GM18502 (cell line): ENCODE data around the gene RASGRF2.
"Not testable (repeated sequence)": the region's sequence is repeated elsewhere in the genome, so short reads cannot be mapped to it uniquely, and the experiment has no call there.

Experiments used
- ATAC-seq: cut with Tn5 transposase; IDR thresholded peaks from one replicate; pipeline ENCODE4 v1.9.1; 2021; ENCODE audit warnings: mild to moderate bottlenecking; ENCODE audit not compliant: unreplicated experiment, poor library complexity

RASGRF2 gene

GRCh38 chr5:81019748-81020147, 59.6 kb downstream of the RASGRF2 start:
- no peak for ATAC-seq

DNA sequence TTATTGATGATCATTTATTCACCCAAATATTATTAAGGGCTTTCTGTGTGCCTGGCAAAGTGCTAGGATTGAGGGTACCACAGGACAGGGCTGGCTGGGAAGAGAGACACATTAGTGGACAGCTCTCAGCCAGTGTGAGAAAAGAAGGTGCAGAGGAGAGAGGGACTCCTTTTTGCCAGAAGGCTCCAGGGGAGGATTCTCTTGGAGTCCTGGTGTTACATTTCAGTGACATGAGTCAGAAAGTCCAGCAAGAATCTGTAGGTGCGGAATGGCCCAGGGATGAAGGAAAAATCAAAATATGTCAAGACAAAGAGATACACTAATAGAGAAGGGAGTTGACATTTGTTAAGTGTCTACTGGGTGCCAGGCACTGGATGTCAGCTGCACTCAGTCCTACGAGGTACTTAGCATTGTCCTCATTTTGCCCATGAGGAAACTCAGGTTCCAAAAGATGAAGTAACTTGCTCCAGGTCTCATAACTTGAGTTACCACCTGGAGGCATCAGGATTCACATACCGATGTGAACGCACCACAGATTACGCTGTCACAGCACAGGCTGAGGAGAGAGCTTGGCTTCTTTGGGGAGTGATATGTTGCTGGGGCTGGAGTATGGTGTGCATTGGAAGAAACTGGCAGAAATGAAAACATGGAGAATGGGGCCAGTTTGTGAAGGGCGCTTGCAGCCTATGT, 60.5 kb downstream of the RASGRF2 start:
- ATAC-seq = no peak

DNA sequence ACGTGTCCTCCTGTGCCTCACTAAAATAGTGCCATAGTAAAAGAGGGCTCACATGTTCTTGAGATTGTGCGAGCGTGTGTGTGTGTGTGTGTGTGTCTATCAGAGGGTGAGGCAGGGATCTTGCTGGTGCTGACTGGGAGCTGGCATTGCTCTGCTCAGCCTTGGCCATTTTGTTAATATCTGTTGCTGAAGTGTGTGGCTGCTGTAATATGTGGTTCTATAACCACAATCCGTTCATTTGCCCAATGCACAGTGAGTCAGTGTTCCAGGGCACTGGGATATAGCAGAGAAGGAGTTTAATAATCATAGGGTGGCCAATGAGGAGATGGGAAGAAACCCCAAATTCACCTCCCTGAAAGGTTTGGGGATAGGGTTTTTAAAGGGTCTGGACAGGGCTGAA, 61.3 kb downstream of the RASGRF2 start:
- no peak for ATAC-seq

- no peak for ATAC-seq
Observed at GRCh38 chr5:81021951-81022687, 62.0 kb downstream of the RASGRF2 start.

DNA sequence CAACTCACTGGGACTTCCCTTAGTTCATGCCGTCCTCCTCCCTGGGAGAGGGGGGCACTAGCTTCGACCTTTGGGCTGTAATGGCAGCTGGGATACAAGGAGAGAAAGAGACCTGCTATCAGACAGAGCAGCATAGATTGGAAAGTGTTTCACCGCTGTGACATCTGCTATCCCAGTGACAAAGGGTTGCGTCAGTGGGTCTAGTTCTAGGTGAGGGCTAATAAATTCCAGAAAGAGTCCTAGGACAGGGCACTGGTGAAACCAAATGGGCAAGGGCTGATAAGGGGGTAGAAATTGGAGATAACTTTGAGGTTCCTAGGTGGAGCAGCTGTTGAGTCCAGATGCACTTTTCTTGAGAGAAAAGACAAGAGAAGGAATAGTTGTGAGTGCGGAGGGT, 62.5 kb downstream of the RASGRF2 start:
- no peak for ATAC-seq

DNA sequence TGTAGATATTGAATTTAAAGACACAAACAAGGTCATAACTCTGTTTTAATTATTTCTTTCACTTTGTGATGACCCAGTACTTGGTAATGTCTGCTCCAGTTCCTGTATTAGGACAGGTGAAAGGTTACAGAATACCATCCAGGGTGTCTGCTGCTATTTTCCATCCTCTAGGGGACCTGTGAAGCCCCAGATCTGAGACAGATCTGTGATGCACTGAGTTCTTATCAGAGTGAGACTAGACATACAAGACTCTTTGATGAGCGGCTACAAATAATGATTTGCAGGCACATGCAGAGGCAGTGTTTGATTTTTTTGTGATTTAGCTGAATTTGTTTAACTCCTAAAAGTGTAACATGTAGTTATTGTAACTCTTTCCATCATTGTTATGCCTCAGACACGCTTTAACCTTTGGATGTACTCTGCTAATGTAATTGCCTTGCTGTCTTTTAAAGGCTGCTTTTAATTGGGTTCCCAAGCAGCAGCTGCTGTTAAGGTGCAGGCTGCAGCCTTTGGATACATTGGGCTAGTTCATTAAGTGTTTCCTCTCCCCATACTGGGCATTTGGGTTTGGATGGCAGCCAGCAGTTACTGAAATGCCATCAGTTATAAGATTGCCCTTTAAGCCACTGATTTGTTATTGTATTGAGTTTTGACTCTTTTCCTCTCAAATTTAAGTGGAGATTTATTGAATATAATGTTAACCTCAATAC, 63.3 kb downstream of the RASGRF2 start:
- no peak for ATAC-seq

GRCh38 chr5:81027481-81028058, 67.4 kb downstream of the RASGRF2 start:
- ATAC-seq = no peak

DNA sequence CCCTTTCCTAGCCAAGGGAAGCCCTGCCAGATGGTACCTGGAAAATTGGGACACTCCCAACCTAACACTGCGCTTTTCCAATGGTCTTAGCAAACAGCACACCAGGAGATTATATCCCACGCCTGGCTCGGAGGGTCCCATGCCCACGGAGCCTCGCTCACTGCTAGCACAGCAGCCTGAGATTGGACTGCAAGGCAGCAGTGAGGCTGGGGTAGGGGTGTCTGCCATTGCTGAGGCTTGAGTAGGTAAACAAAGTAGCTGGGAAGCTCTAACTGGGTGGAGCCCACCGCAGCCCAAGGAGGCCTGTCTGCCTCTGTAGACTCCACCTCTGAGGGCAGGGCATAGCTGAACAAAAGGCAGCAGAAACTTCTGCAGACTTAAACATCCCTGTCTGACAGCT, 68.7 kb downstream of the RASGRF2 start:
- not testable (repeated sequence) for ATAC-seq

GRCh38 chr5:81029736-81030135, 69.6 kb downstream of the RASGRF2 start:
- not testable (repeated sequence) for ATAC-seq

GRCh38 chr5:81030236-81031034, 70.3 kb downstream of the RASGRF2 start:
- ATAC-seq = not testable (repeated sequence)

GRCh38 chr5:81035522-81035921, 75.4 kb downstream of the RASGRF2 start:
- no peak for ATAC-seq

DNA sequence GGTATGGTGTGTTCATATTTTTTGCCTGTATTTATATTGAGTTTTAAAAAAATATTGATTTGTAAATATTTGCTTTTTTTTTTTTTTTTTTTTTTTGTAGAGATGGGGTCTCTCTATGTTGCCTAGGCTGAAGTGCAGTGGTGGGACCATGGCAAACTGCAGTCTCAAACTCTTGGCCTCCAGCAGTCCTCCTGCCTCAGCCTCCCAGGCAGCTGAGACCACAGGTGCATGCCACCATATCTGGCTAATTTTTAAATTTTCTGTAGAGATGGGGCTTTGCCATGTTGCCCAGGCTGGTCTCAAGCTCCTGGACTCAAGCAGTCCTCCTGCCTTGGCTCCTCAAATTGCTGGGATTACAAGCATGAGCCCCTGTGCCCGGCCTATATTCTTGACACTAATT, 78.3 kb downstream of the RASGRF2 start:
- no peak for ATAC-seq

GRCh38 chr5:81044868-81045267, 84.7 kb downstream of the RASGRF2 start:
- no peak for ATAC-seq

DNA sequence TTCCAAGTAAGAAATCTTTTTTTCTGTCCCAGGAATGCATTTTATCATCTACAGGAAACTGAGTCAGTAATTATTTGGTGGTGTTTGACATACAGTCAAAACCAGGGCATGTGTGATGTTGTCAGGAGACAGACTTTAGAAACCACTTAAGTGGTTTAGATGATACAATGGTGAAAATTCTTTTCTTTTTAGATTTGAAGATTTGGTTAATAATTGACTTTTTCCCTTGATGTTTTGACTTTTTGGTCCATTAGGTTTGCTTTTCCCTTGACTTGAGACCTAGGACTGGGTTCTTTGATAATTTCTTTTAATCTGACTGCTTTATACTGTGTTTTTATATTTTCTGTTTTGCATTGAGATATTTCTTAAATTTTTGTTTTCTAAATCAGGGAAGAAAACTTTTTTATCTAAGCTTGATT, 85.2 kb downstream of the RASGRF2 start:
- ATAC-seq = no peak

DNA sequence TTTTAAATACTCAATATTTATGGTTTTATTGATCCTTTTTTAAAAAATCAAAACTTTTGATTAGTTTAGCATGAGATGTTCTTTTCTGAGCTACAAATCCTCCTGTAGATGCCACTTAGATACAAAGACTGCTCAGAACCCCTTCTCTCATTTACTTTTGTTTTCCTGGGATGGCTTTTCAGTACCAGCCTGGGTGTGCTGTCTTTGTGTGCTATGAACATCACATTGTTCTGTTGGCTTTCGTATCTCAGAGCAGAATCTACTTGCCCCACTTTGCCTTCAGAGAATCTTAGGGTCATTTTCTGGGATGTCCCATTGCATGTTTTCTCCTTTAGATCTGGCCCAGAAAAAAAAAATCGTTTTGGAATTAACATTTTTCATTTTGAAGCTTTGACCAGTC, 85.9 kb downstream of the RASGRF2 start:
- ATAC-seq = no peak

DNA sequence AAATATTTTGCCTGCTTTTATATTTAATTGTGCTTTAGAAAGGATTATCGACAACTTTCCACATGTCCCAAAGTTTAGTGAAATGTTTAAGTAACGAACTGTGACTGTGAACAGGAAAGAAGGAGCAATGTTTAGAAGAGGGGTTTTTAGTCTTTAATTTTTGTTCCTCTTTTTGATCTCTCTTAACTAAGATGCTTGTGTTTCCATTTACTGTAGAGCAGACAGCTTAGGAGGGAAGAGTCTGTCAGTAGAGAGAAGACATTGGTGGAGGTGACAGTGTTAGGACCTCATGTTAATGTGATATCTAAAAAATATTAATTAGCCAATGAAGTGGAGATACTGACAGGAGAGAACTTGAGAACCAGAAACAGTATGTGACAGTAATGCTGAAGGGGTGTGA, 92.2 kb downstream of the RASGRF2 start:
- no peak for ATAC-seq

DNA sequence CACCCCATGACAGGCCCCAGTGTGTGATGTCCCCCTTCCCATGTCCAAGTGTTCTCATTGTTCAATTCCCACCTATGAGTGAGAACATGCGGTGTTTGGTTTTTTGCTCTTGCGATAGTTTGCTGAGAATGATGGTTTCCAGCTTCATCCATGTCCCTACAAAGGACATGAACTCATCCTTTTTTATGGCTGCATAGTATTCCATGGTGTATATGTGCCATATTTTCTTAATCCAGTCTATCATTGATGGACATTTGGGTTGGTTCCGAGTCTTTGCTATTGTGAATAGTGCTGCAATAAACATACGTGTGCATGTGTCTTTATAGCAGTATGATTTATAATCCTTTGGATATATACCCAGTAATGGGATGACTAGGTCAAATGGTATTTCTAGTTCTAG, 93.1 kb downstream of the RASGRF2 start:
- ATAC-seq = not testable (repeated sequence)

DNA sequence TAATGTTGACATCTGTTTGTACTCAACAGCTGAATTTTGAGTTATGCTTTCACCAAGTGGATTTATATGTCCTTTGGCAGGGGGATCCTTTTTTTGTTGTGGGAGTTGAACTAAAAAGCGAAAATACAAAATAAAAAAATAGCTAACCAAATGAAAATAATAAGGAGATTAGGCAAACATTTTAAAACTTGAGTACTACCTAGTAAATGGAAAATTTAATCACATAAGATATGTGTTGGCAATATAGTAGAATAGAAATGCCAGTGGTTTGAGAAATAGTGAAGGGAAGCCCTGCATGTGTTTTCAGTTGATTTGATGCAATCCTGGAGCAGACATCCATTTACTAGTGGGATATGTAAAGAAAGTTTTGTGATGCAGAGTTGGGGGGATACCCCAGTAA, 98.0 kb downstream of the RASGRF2 start:
- ATAC-seq = no peak

DNA sequence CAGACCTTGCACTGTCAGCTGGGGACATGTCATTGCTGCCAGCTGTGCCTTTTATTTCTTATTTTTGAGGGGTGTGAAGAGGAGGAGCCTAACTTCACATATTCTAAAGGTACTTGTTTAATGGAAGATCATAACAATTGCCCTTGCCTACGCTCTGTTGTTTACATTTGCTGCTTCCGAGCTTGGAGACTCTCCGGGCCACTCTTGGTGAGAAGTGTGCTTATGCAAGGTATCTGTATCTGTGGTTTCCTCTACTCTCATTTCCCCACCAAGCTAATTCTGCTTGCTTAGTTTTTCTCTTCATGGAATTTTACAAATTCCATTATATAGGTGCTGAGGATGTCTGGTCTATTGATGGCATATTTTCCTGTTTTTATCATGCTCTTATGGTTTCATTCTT, 105.3 kb downstream of the RASGRF2 start:
- ATAC-seq = no peak

DNA sequence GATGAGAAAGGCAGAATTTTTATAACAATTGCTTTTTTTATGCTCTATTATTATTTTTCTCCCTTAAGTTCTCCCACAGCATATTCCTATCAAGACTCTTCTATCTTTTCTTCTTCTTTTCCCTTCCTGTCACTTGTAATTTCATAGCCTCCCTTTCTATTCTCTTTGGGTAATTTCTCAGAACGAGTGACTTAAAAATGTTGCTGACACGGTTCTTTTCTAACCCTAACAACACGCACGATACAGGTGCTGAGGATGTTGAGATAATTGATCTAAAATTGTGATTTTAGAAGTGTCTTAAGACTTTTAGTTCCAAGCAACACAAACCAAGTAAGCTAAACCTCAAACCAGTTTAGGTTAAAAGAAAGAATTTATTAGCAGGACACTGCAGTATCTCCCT, 105.9 kb downstream of the RASGRF2 start:
- ATAC-seq = no peak
